GM19238 (cell line): ENCODE data around the gene SMARCC1.
"Not testable (repeated sequence)": the region's sequence is repeated elsewhere in the genome, so short reads cannot be mapped to it uniquely, and the experiment has no call there.

Source experiments
- DNase-seq: peaks from one replicate; pipeline ENCODE4 v3.0.0; 2011; ENCODE audit warnings: low spot score; ENCODE audit not compliant: insufficient read length

Gene SMARCC1

DNA sequence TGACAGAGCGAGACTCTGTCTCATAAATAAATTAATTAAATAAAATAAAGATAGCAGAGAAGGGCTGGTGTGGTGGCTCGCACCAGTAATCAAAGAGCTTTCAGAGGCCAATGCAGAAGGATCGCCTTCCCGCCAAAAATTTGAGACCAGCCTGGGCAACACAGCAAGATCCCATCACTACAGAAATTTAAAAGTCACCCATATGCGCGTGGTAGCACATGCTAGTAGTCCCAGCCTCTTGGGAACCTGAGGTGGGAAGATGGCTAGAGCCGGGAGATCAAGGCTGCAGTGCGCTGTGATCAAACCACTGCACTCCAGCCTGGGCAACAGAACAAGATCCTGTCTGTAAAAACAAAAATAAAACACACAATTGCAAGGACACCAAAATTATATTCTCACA lies 9.6 kb downstream of the SMARCC1 start:
- DNase-seq: no peak

DNA sequence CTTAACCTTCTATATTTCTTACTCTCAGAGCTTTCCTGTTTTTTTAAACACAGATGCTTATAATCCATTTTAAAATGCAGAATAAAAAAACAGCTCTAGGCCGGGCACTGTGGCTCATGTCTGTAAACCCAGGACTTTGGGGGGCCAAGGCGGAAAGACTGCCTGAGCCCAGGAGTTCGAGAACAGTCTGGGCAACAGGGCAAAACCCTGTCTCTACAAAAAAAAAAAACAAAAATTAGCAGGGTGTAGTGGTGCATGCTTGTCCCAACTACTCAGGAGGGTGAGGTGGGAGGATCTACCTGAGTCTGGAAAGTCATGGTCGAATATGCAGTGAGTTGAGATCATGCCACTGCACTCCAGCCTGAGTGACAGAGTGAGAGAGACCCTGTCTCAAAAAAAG lies 15.5 kb downstream of the SMARCC1 start:
- no peak for DNase-seq

DNA sequence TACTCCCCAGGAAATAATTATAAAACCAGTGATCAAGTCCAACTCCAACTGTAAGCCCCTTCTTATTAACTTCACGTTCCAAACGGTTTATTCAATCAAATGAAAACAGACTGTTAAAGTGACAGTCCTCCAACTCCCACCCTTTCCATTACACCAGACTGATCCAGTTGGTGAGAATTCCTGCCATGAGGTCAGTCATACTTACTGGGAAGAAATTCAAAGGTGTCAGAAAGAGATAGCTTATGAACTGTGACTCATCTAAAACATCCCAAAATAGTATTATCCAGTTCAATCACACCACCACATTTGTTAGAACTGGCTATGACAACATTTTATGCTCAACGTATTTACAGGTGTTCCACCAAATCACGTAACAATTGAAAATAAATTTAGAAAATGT lies 19.5 kb downstream of the SMARCC1 start:
- DNase-seq: no peak

DNA sequence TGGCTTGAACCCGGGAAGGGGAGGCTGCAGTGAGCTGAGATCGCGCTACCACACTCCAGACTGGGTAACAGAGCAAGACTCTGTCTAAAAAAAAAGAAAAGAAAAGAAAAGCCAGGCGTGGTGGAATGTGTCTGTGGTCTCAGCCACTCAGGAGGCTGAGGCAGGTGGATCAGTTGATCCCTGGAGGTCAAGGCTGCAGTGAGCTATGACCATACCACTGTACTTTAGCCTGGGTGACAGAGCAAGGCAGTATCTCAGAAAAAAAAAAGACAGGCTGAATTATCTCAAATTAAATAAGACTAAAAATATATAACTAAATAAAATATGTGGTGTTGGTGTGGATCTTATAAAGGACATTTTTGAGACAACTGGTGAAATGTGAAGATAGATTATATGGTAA lies 20.6 kb downstream of the SMARCC1 start:
- no peak for DNase-seq

DNA sequence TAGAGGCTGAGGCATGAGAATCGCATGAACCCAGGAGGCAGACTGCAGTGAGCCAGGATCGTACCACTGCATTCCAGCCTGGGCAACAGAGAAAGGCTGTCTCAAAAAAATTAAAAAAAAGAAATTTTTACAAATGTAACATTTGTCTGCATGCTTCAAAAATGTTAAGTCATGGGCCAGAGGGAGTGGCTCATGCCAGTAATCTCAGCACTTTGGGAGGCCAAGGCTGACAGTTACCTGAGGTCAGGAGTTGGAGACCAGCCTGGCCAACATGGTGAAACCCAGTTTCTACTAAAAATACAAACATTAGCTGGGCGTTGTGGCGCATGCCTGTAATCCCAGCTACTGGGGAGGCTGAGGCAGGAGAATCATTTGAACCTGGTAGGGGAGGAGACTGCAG lies 21.5 kb downstream of the SMARCC1 start:
- DNase-seq: not testable (repeated sequence)

DNA sequence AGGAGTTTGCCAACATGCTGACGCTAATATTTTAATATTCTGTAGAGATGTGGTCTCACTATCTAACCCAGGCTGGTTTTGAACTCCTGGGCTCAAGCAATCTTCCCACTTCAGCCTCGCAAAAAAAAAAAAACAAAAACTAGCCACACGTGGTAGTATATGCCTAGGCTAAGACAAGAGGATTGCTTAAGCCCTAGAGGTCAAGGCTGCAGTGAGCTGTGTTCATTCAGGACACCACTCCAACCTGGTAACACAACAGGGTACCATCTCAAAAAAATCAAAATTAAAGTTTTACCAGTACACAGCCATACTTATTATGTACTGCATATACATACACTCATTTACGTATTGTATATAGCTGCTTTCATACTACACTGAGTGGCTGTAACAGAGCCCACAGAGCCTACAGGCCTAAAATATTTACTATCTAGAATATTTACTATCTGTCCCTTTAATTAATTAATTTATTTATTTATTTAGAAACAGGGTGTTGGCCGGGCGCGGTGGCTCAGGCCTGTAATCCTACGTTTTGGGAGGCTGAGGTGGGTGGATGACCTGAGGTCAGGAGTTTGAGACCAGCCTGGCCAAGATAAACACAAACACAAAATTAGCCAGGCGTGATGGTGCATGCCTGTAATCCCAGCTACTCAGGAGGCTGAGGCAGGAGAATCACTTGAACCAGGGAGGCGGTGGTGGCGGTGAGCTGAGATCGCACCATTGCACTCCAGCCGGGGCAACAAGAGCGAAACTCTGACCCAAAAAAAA lies 23.2 kb downstream of the SMARCC1 start:
- DNase-seq: no peak

DNA sequence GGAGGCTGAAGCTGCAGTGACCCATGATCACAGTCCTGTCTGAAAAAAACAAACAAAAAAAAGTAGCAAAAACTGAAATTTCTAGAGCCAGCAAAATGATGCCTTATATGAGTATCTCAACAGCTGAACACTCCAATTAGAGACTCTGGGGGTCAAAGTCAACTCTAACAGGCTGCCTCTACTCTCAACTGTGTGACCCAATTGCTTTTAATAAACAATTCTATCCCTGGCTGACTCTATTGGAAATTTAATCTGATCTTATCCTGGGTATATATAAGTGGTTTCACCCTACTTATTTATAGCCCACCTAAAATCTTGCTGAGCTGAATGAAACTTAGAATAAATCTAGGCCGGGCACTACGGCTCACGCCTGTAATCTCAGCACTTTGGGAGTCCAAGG lies 29.0 kb downstream of the SMARCC1 start:
- DNase-seq: no peak

DNA sequence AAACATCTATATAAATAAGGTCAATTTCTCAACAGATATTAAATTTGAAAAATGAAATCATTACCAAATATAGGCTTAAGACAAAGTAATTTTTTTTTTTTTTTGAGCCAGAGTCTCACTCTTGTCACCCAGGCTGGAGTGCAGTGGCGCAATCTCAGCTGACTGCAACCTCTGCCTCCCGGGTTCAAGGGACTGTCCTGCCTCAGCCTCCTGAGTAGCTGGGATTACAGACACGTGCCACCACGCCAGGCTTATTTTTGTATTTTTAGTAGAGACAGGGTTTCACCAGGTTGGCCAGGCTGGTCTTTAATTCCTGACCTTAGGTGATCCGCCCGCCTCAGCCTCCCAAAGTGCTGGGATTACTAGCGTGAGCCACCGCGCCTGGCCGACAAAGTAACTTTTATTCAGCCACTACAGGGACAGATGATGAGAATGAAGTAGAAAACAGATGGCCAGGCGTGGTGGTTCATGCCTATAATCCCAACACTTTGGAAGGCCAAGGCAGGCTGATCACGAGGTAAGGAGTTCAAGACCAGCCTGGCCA lies 30.8 kb downstream of the SMARCC1 start:
- DNase-seq: not testable (repeated sequence)

DNA sequence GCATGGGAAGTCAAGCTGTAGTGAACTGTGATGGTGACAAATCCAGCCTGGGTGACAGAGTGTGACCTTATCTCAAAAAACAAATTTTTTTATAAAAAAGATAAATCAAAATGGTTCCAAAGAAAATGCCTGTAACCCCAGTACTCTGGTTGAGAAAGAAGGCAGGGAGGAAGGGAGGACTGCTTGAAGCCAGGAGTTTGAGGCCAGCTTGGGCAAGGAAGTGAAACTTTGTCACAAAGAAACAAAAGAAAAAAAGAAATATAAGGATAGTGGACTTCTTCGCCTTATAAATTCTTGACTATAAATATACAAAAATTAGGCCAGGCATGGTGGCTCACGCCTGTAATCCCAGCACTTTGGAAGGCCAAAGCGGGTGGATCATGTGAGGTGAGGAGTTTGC lies 34.1 kb downstream of the SMARCC1 start:
- no peak for DNase-seq

DNA sequence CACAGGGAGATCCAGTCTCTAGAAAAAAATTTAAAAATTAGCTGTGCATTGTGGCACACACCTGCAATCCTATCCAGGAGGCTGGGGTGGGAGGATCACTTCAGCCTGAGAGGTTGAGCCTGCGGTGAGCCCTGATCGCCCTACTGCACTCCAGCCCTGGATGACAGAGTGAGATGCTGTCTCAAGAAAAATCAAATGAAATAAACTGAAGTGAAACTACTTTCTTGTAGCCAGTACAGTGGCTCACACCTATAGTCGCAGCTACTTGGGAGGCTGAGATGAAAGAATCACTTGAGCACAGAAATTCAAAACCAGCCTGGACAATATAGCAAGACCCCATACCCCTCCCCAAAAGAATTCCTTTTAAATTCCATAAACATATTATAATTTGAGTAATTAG lies 35.4 kb downstream of the SMARCC1 start:
- DNase-seq: no peak

DNA sequence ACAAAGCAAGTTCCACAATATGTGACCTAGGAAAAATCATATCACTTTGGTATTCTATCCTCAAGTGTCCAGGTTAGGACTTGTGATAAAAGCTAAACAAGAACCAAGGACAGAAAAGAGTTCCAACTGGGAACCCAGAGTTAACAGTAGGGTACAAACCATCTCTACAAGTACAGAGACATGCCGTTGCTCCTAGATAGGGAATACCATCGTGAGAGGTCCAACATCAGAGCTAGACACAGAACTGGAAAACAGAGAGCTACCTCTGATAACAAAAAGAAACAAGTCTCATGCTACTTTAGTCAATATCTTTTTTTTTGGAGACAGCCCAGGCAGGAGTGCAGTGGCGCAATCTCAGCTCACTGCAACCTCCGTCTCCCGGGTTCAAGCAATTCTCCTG lies 37.8 kb downstream of the SMARCC1 start:
- DNase-seq: no peak

DNA sequence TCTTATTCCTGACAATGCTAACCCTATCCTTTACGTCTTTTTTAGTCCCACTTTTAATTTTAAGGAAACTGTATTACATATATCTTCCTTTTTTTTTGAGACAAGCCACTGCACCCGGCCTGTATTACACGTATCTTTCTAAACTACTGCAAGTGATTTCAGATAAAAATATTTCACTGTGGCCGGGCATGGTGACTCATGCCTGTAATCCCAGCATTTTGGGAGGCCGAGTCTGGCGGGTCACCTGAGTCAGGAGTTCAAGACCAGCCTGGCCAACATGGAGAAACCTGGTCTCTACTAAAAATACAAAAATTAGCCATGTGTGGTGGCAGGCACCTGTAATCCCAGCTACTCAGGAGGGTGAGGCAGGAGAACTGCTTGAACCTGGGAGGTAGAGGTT lies 38.3 kb downstream of the SMARCC1 start:
- not testable (repeated sequence) for DNase-seq

DNA sequence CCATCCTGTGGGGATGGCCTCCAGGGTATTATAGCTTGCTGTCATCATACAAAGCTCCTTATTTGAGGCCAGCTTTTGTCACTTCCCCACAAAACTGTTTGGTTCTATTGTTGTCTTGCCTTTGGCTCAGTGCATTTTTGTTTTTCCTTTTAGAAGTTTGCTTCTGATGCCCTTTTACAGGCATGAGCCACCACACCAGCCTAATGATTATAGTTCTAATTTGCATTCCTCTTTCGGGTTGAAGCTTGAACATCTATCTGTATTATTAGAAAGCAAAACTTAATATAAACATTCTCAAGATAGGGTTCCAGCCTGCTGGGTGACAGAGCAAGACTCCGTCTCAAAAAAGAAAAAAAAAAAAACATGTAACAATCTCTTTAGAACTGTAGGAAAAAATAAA lies 39.8 kb downstream of the SMARCC1 start:
- peak; percentile 13 for DNase-seq

DNA sequence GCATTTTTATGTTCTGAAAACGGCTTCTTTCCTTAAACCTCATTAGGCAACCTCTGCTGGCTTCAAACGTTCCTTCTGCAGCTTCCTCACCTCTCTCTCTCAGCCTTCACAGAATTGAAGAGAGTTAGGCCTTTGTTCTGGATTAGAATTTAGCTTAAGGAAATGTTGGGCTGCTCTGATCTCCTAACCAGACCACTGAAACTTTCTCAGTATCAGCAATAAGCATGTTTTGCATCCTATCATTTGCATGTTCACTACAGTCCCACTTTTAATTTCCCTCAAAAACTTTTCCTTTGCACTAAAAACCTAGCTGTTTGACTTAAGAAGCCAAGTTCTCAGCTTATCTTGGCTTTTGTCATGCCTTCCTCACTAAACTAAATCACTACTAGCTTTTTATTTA lies 49.5 kb downstream of the SMARCC1 start:
- no peak for DNase-seq

DNA sequence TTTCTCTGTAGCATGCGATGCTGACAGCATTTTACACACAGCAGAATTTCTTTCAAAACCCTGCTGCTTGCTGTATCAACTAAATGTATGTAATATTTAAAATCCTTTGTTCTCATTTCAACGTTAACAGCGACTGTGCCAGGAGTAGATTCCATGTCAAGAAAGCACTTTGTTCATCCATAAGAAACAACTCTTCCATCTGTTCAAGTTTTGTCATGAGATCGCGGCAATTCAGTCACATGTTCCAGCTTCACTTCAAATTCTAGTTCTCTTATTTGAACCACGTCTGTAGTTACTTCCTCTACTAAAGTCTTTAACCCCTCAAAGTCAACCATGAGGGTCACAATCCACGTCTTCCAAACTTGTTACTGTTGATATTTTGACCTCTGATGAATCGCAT lies 50.6 kb downstream of the SMARCC1 start:
- DNase-seq: no peak

DNA sequence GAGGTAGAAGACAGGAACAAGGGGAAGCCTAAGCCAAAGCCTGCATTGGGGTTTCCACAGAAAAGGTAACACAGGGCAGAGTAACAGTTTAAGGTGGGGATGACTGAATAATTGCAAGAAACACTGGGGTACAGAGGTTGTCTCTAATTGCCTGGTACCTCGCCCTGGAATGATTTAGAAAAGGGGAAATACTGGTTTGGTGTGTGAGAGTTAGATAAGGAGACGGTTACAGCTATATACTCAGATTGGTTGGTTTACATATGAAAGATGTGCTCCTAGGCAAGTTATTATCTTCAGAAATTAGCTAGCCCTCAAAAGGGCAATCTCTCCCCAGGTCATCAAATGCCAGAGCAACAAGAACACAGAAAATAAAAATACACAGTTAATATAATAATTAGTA lies 58.8 kb downstream of the SMARCC1 start:
- DNase-seq: no peak

DNA sequence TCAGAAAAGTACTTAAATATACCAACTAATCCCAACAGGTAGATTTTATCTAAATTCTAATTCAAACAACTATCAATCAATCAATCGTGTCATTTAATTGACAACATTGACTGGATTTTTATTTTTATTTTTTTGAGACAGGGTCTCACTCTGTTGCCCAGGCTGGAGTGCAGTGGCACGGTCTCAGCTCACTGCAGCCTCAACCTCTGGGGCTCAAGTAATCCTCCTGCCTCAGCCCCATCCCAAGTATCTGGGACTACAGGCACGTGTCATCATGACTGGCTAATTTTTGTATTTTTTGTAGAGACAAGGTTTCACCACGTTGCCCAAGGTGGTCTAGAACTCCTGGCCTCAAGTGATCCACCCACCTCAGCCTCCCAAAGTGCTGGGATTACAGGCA lies 64.2 kb downstream of the SMARCC1 start:
- not testable (repeated sequence) for DNase-seq

DNA sequence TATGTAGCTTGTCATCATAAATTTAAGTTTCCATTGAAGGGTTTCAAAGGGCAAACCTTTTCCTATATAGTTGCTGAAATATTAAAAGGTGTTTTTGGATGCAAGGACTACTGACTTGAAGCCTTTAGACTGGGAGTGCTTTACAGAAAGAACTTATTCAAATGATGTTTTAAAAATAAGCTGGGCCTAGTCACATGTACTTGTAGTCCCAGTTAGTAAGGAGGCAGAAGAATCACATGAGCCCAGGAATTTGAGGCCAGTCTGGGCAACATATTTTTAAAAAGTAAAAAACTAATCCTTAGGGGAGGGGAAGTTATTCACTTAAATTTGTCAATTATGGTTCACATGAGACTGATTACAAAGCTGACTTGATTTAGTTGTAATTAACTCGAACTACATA lies 65.0 kb downstream of the SMARCC1 start:
- no peak for DNase-seq

DNA sequence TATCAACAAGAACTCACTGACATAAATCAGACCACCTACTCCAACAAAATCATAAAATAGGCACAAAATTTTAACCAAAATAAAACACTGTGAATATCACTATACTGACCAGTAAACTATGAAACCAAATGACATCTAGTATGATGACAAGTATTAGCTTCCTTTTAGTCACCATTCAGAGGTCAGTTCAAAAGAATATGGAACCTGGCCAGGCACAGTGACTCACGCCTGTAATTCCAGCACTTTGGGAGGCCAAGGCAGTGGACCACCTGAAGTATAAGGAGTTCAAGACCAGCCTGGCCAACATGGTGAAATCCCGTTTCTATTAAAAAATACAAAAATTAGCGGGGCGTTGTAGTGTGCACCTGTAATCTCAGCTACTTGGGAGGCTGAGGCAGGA lies 65.8 kb downstream of the SMARCC1 start:
- no peak for DNase-seq

DNA sequence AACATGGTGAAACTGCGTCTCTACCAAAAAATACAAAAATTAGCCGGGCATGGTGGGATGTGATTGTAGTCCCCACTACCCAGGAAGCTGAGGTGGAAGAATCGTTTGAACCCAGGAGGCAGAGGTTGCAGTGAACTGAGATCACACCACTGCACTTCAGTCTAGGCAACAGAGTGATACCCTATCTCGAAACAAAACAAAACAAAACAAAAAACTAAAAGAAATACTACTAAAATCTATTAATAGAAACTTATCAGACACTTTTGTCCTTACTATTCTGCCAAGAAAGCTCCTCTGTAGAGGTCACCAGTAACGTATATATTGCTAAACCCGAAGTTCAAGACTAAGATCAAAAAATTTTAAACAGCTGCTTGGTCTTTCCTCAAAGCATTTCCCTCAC lies 67.1 kb downstream of the SMARCC1 start:
- no peak for DNase-seq

DNA sequence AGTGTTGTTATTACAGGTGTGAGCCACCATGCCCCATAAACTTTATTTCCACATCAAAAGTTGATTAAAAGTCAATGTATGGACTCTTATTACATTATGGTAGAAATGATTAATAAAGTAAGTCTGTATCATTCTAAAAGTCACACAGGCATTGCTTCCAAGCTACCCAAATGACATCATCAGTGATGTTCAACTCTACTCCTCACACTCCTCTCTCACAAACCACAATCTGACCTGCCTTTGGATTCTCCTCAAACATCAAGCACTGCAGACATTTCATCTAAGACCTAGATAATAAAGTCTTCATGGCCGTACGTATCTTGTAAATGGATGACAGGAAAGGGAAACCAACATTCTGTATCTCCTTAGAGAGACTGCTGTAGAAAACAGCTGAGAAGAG lies 68.0 kb downstream of the SMARCC1 start:
- no peak for DNase-seq

DNA sequence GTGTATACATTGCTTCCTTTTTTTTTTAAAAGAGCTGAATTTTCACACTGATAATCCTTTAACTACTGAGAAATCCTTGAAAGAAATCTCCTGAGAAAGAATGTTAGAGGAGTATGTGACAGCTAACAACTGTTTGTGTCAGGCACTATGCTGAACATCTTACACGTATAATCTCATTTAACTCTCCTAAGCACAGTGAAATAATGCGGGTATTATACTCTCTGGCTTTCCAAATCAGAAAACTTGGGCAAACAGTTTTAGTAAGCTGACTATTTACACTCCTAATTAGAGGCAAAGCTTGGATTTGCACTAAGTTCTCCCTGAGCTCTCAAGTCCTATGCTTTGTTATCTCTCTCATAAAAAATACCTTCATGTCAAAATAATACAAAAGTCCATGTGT lies 69.3 kb downstream of the SMARCC1 start:
- DNase-seq: no peak

DNA sequence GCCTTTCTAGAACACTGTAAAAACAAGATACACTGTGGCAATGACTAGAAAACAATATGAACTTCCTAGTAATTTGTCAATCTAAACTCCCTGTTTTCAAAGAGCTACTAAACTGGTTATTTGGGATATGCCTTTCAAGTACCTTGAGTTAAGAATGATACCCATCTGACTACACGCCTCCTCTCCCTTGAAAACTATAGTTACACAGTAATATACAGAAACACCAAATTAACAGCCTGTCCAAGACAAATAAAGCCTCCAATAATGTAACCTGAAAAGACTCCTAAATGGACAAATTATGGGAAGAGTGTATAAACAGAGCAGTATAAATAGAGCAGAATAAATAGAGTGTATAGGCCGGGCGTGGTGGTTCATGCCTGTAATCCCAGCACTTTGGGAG lies 70.1 kb downstream of the SMARCC1 start:
- no peak for DNase-seq

DNA sequence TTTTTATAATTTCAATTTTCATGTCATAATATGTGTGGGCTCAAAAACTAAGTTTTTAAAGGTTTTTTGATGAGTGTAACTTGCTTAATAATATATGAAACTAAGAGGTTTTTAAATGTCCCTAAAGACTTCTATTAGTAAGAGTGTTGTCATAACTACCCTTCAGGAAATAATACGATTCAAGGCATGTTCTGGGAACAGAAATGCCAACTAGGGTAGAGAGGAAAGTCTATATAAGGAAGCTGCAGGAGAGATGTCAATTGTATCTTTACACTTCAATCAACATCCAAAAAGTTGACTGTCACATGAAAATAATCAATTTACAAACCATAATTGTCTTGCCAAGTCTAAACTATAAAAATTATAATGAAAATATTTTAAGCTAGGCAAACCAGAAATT lies 76.3 kb downstream of the SMARCC1 start:
- DNase-seq: no peak
